Mesendoderm (in vitro differentiated cells): ENCODE data around the gene TLCD5. TPM values are rescaled to one million over a fixed set of nuclear protein-coding genes. Genes with fewer than 3 reads are reported as not detected.
A peak's percentile ranks its signal among the peaks of the same experiment; 100 is the strongest.

ENCODE experiments used
- DNase-seq: peaks from one replicate; pipeline ENCODE4 v3.0.0; 2013
- H2AK5ac ChIP-seq: 2 replicates; pipeline ENCODE4 v1.6.1; 2013; ENCODE audit warnings: low read length, inconsistent platforms
- H2BK120ac ChIP-seq: 2 replicates; pipeline ENCODE4 v1.6.1; 2013; ENCODE audit warnings: low read depth, mild to moderate bottlenecking, low read length, moderate library complexity, mixed read lengths
- H2BK15ac ChIP-seq: replicated peaks from 2 replicates; pipeline ENCODE4 v1.6.1; 2013; ENCODE audit warnings: low read depth, mild to moderate bottlenecking, moderate library complexity
- H2BK5ac ChIP-seq: 2 replicates; pipeline ENCODE4 v1.6.1; 2013; ENCODE audit warnings: low read length, inconsistent platforms
- H3K18ac ChIP-seq: 2 replicates; pipeline ENCODE4 v1.6.1; 2013; ENCODE audit warnings: mild to moderate bottlenecking, low read length, mixed read lengths
- H3K23ac ChIP-seq: one replicate; pipeline ENCODE4 v1.6.1; 2013; ENCODE audit warnings: low read length
- H3K27ac ChIP-seq: 2 replicates; pipeline ENCODE4 v1.5.1; 2013; ENCODE audit warnings: low read depth, mild to moderate bottlenecking, inconsistent platforms, low read length, moderate library complexity
- H3K27me3 ChIP-seq: 2 replicates; pipeline ENCODE4 v1.6.1; 2013; ENCODE audit warnings: low read length, control low read depth, mild to moderate bottlenecking, inconsistent platforms; ENCODE audit not compliant: insufficient read depth, poor library complexity
- H3K36me3 ChIP-seq: 2 replicates; pipeline ENCODE4 v1.6.1; 2013; ENCODE audit warnings: low read length, inconsistent platforms; ENCODE audit not compliant: control insufficient read depth, insufficient read depth
- H3K4ac ChIP-seq: one replicate; pipeline ENCODE4 v1.6.1; 2013; ENCODE audit warnings: low read depth, mild to moderate bottlenecking, low read length, moderate library complexity
- H3K4me1 ChIP-seq: 2 replicates; pipeline ENCODE4 v1.6.1; 2013; ENCODE audit warnings: low read depth, low read length, inconsistent platforms; ENCODE audit not compliant: control insufficient read depth
- H3K4me2 ChIP-seq: 2 replicates; pipeline ENCODE4 v1.6.1; 2013; ENCODE audit warnings: low read length
- H3K4me3 ChIP-seq: 2 replicates; pipeline ENCODE4 v1.5.1; 2013; ENCODE audit warnings: mild to moderate bottlenecking, low read length
- H3K56ac ChIP-seq: one replicate; pipeline ENCODE4 v1.6.1; 2013; ENCODE audit warnings: low read length
- H3K79me1 ChIP-seq: 2 replicates; pipeline ENCODE4 v1.6.1; 2013; ENCODE audit warnings: low read length, inconsistent platforms
- H3K79me2 ChIP-seq: 2 replicates; pipeline ENCODE4 v1.6.1; 2013; ENCODE audit warnings: mild to moderate bottlenecking, low read length; ENCODE audit not compliant: control insufficient read depth, insufficient read depth
- H3K9ac ChIP-seq: 2 replicates; pipeline ENCODE4 v1.6.1; 2013; ENCODE audit warnings: low read length, inconsistent platforms
- H4K5ac ChIP-seq: one replicate; pipeline ENCODE4 v1.6.1; 2013; ENCODE audit warnings: low read length
- H4K8ac ChIP-seq: one replicate; pipeline ENCODE4 v1.6.1; 2013; ENCODE audit warnings: low read depth, mild to moderate bottlenecking, control low read depth, low read length, moderate library complexity
- WGBS: extraction: QIAGEN DNeasy Blood & Tissue Kit; methylation state at CpG from one replicate; pipeline ENCODE4 v1.1.7; 2013; ENCODE audit warnings: low lambda C conversion rate, missing lambda C conversion rate; ENCODE audit not compliant: insufficient coverage; ENCODE audit errors: extremely low coverage; 5-methylcytosine and 5-hydroxymethylcytosine counted together
- polyA plus RNA-seq, 2 experiments: library from polyadenylated mRNA; stranded (reverse); fragments of 200-250 nt; gene quantifications; one replicate each; pipeline ENCODE4 v1.2.3, GENCODE V29; 2013

The TLCD5 gene
- polyA plus RNA-seq (2013, experiment 1 of 2), result 3.3 TPM
- 3.5 TPM for polyA plus RNA-seq (2013, experiment 2 of 2)

DNA sequence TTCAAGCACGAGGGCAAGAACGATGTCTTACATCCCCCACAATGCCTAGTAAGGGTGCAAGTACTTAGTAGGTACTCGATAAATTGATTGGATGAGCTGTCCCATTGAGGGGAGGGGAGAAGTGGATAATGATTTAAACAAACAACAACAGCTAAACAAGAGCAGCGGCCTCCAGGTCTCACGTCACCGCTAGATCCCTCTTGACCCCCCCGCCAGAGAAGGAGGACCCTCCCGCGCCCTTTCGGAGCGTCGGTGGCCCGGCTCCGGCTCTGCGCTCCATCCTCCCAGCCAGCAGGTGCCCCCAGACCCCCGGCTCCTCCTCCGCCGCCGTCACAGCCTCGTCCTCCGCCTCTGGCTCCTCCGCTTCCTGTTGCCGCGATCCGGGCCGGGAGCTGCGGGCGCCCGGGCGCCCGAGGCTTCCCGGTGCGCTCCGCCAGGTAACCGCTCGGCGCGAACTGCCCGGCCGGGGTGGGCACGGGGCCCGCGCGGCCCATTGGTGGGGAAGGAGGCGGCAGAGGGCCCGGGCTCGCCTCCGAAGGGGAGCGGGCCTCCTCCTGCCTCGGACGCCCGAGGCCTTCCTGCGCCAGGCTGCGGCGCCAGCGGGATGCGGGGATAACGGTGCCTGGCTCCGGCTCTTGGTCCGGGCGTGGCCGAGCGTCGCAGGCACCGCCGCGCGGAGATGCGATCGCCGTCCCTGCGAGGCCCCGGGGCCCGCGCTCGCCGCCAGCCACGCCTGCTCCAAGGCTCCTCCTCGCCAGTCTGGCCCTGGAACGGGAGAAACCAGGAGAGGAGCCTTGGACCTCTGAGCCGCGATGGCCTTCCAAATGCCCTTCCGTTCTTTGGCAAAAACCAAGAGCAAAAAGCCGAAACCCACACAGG, at the start of gene TLCD5:
Gene TLCD5 (plus strand): TSS at position 368 of the 879 bp plus-strand sequence. CDS start 2,143 bp downstream, outside the sequence.
- peak within 1 kb of the TSS; percentile 86 for H3K27ac ChIP-seq
- H3K56ac ChIP-seq, result peak within 1 kb of the TSS; percentile 91
- no peaks in the 10 kb centered on the region for H3K36me3 ChIP-seq
- H3K27me3 ChIP-seq, result no peaks in the 10 kb centered on the region
- no peaks in the 10 kb centered on the region for H3K79me1 ChIP-seq
- no peaks in the 10 kb centered on the region for H3K4me1 ChIP-seq
- no peak within 1 kb of the TSS for H2BK120ac ChIP-seq
- H4K8ac ChIP-seq, result no peak within 1 kb of the TSS
- H3K23ac ChIP-seq, result no peak within 1 kb of the TSS
- H3K4me3 ChIP-seq, result peak within 1 kb of the TSS; percentile 74
- no peak within 1 kb of the TSS for H2AK5ac ChIP-seq
- no peak within 1 kb of the TSS for H4K5ac ChIP-seq
- H3K9ac ChIP-seq, result peak within 1 kb of the TSS; percentile 80
- H2BK5ac ChIP-seq, result no peak within 1 kb of the TSS
- H3K4ac ChIP-seq, result peak within 1 kb of the TSS; percentile 56
- no peaks in the 10 kb centered on the region for H3K79me2 ChIP-seq
- peak within 1 kb of the TSS; percentile 88 for H3K18ac ChIP-seq
- peak within 1 kb of the TSS; percentile 78 for H3K4me2 ChIP-seq
- no peak within 1 kb of the TSS for H2BK15ac ChIP-seq
- no CpG with 5 or more reads among the region's 84 CpGs for WGBS
- peak; percentile 94 for DNase-seq

DNA sequence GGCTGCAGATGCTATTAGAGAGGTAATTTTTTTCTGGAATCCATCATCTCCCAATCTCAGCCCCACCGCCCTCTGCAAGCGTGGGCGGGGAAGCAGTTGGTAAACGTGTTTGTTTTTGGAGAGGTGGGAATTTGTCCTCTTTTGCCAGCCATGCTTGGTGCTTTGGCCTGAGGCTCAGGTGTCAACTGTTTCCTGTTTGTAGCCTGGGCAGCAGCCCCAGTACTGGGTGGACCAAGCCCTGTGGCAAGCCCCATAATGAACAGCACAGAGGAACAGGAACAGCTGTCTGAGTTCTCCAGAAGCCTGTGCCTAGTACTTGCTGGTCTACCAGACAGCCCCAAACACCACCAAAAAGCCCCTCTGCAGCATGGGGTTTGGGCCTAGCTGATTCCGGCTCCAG, 45.6 kb upstream of the TLCD5 start:
- Histone ChIP-seq H3K27me3 (no peaks in the 10 kb centered on the region), H3K4me1 (no peaks in the 10 kb centered on the region), H3K4ac (no peak overlapping the region), H4K8ac (no peak overlapping the region), H2BK5ac (no peak overlapping the region), H3K56ac (no peak overlapping the region), H2BK120ac (no peak overlapping the region), H2AK5ac (no peak overlapping the region), H3K79me1 (no peaks in the 10 kb centered on the region), H3K27ac (no peak overlapping the region), H3K9ac (no peak overlapping the region), H3K79me2 (no peaks in the 10 kb centered on the region), H3K36me3 (no peaks in the 10 kb centered on the region), H2BK15ac (no peak overlapping the region), H3K4me2 (no peak overlapping the region), H3K23ac (no peak overlapping the region), H4K5ac (no peak overlapping the region), H3K4me3 (no peak overlapping the region), H3K18ac (no peak overlapping the region)
- no CpG with 5 or more reads among the region's 5 CpGs for WGBS
- DNase-seq, result no peak

DNA sequence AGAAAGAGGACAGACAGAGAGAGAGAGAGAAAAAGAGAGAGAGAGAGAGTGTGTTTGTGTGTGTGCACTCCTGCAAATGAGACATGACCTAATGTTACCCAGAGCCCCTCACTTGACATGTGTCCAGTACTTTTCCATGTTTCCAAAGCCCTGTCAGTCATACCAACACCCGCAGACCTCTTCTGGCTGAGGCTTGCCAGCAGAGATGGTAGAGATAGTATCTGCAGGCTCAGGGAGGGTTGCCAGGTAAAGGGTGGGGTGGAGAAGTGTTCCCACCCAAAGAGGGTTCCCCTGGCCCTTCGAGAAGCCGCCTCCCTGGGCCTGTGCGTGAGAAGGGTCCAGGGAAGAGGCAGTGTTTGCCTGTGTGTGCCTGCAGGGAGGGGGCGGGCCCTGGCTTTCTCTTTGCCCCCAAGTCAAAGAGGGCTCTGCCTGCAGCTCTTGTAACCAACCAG, 44.5 kb upstream of the TLCD5 start:
- DNase-seq, result no peak
- Histone ChIP-seq H3K27me3 (no peaks in the 10 kb centered on the region), H3K56ac (no peak overlapping the region), H3K4me2 (no peak overlapping the region), H3K18ac (no peak overlapping the region), H3K79me1 (no peaks in the 10 kb centered on the region), H4K5ac (no peak overlapping the region), H2BK15ac (no peak overlapping the region), H3K9ac (no peak overlapping the region), H4K8ac (no peak overlapping the region), H3K4ac (no peak overlapping the region), H3K79me2 (no peaks in the 10 kb centered on the region), H2BK5ac (no peak overlapping the region), H2BK120ac (no peak overlapping the region), H3K4me1 (no peaks in the 10 kb centered on the region), H3K23ac (no peak overlapping the region), H2AK5ac (no peak overlapping the region), H3K4me3 (no peak overlapping the region), H3K36me3 (no peaks in the 10 kb centered on the region), H3K27ac (no peak overlapping the region)
- no CpG with 5 or more reads among the region's 5 CpGs for WGBS

DNA sequence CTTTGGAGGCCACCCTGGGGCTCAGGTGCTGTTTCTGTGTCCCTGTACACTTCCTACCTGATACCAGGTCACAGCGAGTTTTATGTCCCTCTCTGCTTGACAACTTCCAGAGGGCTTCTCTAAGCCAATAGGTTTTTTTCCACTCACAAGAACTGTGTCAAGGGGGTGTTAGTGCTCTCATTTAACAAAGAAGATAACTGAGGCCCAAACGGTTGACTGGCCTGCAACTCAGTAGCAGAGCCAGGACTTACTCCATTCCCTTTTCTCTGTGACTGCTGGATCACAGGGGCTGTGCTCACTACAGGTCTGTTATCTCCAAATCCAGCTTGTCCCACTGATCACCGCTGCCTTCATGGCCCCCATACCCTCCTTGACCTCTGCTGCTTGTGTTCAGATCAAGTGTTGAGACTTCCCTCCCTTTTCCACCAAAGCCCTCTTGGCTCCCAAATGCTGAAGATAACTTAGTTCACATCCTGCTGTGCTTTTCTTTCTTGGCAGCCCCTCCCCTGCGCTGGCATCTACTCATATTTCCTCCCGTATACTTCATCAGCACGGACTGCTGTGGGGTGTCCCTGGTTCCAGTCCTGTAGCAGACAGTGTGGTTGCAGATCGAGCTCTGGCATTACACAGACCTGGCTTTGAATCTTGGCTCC, 43.8 kb upstream of the TLCD5 start:
- no peak overlapping the region for H3K23ac ChIP-seq
- H3K4me1 ChIP-seq, result no peaks in the 10 kb centered on the region
- no peak overlapping the region for H2BK15ac ChIP-seq
- no peak overlapping the region for H2BK120ac ChIP-seq
- H3K27me3 ChIP-seq, result no peaks in the 10 kb centered on the region
- no peak overlapping the region for H3K4me3 ChIP-seq
- no peak overlapping the region for H4K8ac ChIP-seq
- H3K4me2 ChIP-seq, result no peak overlapping the region
- H3K79me1 ChIP-seq, result no peaks in the 10 kb centered on the region
- H3K18ac ChIP-seq, result no peak overlapping the region
- H3K79me2 ChIP-seq, result no peaks in the 10 kb centered on the region
- no peak overlapping the region for H2AK5ac ChIP-seq
- no peak for DNase-seq
- no peak overlapping the region for H3K56ac ChIP-seq
- WGBS, result no CpG with 5 or more reads among the region's 7 CpGs
- no peak overlapping the region for H2BK5ac ChIP-seq
- no peak overlapping the region for H3K9ac ChIP-seq
- H3K36me3 ChIP-seq, result no peaks in the 10 kb centered on the region
- no peak overlapping the region for H3K27ac ChIP-seq
- H3K4ac ChIP-seq, result no peak overlapping the region
- H4K5ac ChIP-seq, result no peak overlapping the region

DNA sequence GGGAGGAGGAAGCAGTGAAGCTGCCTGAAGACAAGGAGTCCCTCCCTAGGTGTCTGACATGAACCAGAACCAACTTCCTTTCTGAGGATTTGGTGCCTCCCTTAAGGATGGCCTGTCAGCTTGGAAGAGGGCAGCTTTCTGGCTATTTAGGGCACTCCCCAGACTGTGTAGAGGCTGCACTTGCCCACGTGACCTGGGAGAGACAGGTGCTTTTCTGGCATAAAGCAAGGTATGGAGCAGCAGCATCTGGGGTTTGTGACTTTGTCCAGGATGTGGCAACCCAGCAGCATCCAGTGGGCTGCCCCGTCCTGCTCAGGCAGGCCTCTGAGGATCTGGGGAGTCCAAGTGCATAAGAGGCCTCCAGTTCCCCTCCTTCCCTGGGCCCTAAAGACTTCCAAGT, 42.0 kb upstream of the TLCD5 start:
- Histone ChIP-seq H3K56ac (no peak overlapping the region), H3K36me3 (no peaks in the 10 kb centered on the region), H3K4me3 (no peak overlapping the region), H4K8ac (no peak overlapping the region), H3K79me1 (no peaks in the 10 kb centered on the region), H3K18ac (no peak overlapping the region), H2BK15ac (no peak overlapping the region), H3K27me3 (no peaks in the 10 kb centered on the region), H3K4me2 (no peak overlapping the region), H3K23ac (no peak overlapping the region), H3K27ac (no peak overlapping the region), H2BK120ac (no peak overlapping the region), H3K4ac (no peak overlapping the region), H3K4me1 (no peaks in the 10 kb centered on the region), H2AK5ac (no peak overlapping the region), H2BK5ac (no peak overlapping the region), H4K5ac (no peak overlapping the region), H3K79me2 (no peaks in the 10 kb centered on the region), H3K9ac (no peak overlapping the region)
- DNase-seq, result no peak
- no CpG with 5 or more reads among the region's 2 CpGs for WGBS
